NCI-H2196 (cell line): ENCODE data around the gene MALAT1.

Source experiments
- DNase-seq: peaks from one replicate; lab custom pipeline; 2025; ENCODE audit not compliant: unreplicated experiment; lab: John Stamatoyannopoulos, UW

Gene MALAT1

GRCh38 chr11:65554842-65555430 is 56.1 kb downstream of the MALAT1 start:
- DNase-seq, result no peak

DNA sequence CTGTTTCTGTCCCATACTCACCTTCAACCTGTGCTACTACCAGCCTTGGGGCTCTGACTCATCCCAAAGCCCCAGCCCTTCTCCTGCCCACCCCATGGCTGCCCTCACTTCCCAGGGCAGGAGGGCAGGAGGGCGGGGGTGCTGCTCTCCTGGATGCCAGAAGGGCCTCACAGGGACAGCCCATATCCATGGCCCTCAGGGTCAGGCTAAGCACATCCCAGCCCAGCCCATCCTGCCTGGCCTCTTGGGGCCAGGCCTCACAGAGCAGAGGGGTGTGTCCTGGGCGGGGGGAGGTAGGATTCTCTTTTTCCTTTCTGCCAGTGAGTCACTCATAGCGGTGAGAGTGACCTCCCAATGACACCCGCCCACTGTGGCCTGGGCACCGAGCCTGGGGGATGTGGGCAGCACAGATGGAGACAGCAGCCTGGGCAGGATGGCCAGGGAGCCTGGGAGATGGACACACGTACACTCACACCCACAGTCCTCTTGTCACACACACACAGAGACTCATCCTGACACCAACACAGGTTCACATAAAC is 56.9 kb downstream of the MALAT1 start:
- DNase-seq, result peak; percentile 25
